ENCODE measurements around the gene ZDHHC21. TPM values are rescaled to one million over a fixed set of nuclear protein-coding genes. Genes with fewer than 3 reads are reported as not detected.

The ZDHHC21 gene
- total RNA-seq, 1 experiment from 2014 or later = 9.0 TPM

DNA sequence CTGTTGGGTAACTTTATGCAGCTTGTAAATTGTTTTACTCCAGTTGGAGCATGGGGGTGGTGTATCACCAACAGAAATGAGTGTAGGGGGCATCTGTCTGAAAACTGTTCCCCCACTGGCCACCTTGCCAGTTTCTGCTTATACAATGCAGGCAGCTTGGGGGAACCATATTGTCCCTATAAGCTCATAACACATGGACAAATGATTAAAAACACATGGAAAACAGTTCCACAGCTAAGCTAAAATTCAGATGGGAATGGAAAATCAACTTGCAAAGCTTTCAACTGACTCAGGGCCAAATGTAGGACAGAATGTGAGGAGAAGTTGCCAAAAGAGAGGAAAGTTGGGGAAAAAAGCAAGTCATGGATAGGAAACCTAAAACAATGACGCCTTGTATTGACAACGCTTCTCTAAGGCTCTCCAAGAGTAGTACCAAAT lies 37.2 kb upstream of the ZDHHC21 start:
- Mint-ChIP-seq H3K4me3 (no peak overlapping the region), H3K36me3 (ENCODE audit: insufficient read depth in 1 of 3, low read depth in 3 of 3) (no peaks in the 10 kb centered on the region), H3K9me3 (no peaks in the 10 kb centered on the region), H3K27ac (no peak overlapping the region), H3K4me1 (no peaks in the 10 kb centered on the region), H3K27me3 (ENCODE audit: low read depth) (peaks cover 38% of the 10 kb centered on the region)
- no CpG with 5 or more reads among the region's 2 CpGs for WGBS (ENCODE audit: extremely low coverage, insufficient read length, low lambda C conversion rate)
- no peaks in the 10 kb centered on the region for H3K23me2 ChIP-seq (ENCODE audit: insufficient read length, low read depth, low read length, poor library complexity, severe bottlenecking)
- H4K5ac ChIP-seq (ENCODE audit: insufficient read length, low read depth, low read length) = no peak overlapping the region
- no peak overlapping the region for H2BK15ac ChIP-seq (ENCODE audit: low read depth, low read length)
- no peaks in the 10 kb centered on the region for H3K79me2 ChIP-seq (ENCODE audit: insufficient read depth, low read length)
- no peaks in the 10 kb centered on the region for H3K79me1 ChIP-seq (ENCODE audit: insufficient read depth, low read depth, low read length, poor library complexity, severe bottlenecking)
- H2BK5ac ChIP-seq (ENCODE audit: insufficient read length, low read length) = no peak overlapping the region
- H3K27ac ChIP-seq (ENCODE audit: insufficient read length, low read depth, low read length) = no peak overlapping the region
- no peak overlapping the region for H4K91ac ChIP-seq (ENCODE audit: insufficient read length, low read depth, low read length)
- H3K4me1 ChIP-seq (ENCODE audit: insufficient read depth, low read length) = no peaks in the 10 kb centered on the region
- no peak for TF ChIP-seq CTCF (conservative IDR thresholded peaks at IDR 0.05)
- no peak overlapping the region for H2AFZ ChIP-seq (ENCODE audit: low read length)
- no peak overlapping the region for H3K4me2 ChIP-seq (ENCODE audit: insufficient read depth, insufficient read length, low read length)
- H3K18ac ChIP-seq (ENCODE audit: insufficient read length, low read depth, low read length) = no peak overlapping the region
- H3K4ac ChIP-seq (ENCODE audit: low read depth, low read length) = no peak overlapping the region
- no peak overlapping the region for H3K14ac ChIP-seq (ENCODE audit: insufficient read depth, low read length)
- no peak overlapping the region for H2BK12ac ChIP-seq (ENCODE audit: insufficient read length, low read depth, low read length)
- DNase-seq = no peak
- H4K20me1 ChIP-seq (ENCODE audit: control insufficient read depth, insufficient read depth, insufficient read length) = no peaks in the 10 kb centered on the region
- H3K27me3 ChIP-seq (ENCODE audit: insufficient read depth, low read length) = peaks cover under 1% of the 10 kb centered on the region
- H3K23ac ChIP-seq (ENCODE audit: insufficient read length, low read depth, low read length) = no peak overlapping the region
- H3K9ac ChIP-seq (ENCODE audit: extremely low read depth, insufficient read length, low read length) = no peak overlapping the region
- no peak overlapping the region for H3T11ph ChIP-seq (ENCODE audit: low read length)
- H3K9me3 ChIP-seq (ENCODE audit: control insufficient read depth, low read depth, low read length) = no peaks in the 10 kb centered on the region
- H2BK120ac ChIP-seq (ENCODE audit: low read depth, low read length, poor library complexity, severe bottlenecking) = no peak overlapping the region
- no peak overlapping the region for H2BK20ac ChIP-seq (ENCODE audit: low read depth, low read length, poor library complexity, severe bottlenecking)
- H2AK5ac ChIP-seq (ENCODE audit: insufficient read length, low read length) = no peak overlapping the region
- H3K56ac ChIP-seq (ENCODE audit: insufficient read length, low read depth, low read length) = no peak overlapping the region
- H4K8ac ChIP-seq (replicated peaks; ENCODE audit: insufficient read length, low read depth, low read length) = no peak overlapping the region
